GM21737 (cell line): Measurements from ENCODE around the gene ABCB9.

Experiments
- ATAC-seq: cut with Tn5 transposase; IDR thresholded peaks from one replicate; pipeline ENCODE4 v1.9.1; 2021; ENCODE audit warnings: mild to moderate bottlenecking, moderate library complexity; ENCODE audit not compliant: unreplicated experiment

The ABCB9 gene

DNA sequence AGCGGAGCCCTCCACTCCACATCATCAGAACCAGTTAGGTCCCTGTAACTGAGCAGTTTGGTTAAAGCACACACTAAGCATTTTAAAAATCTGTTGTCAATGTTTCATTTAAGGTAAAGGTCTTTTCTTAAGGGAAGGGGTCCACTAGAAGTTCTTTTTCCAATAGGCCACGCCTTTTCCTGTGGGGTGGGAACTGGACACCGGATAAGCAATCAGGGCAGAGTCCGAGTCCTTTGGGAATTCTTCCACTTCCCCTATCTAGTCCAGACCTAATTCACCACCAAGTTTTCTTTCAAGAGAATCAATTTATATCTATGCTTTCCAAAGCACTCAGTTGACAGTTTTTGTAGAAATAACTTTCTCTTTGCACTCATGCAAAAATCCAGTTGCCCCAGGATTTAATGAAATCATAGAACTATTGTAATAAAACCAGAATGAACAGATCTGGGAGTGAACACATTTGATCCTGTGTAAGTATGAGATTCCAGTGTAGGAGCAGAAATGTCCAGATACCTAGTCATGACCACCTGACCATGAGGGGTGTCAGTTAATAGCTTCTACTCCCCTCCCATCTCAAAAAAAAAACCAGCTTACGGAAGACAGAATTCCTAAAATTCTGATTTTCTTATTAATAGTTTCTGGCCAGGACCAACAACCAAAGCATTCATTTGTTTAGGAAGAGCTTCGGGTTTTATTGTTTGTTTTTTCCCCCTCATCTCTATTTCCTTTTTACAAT is 82.0 kb downstream of the ABCB9 start:
- ATAC-seq = no peak

DNA sequence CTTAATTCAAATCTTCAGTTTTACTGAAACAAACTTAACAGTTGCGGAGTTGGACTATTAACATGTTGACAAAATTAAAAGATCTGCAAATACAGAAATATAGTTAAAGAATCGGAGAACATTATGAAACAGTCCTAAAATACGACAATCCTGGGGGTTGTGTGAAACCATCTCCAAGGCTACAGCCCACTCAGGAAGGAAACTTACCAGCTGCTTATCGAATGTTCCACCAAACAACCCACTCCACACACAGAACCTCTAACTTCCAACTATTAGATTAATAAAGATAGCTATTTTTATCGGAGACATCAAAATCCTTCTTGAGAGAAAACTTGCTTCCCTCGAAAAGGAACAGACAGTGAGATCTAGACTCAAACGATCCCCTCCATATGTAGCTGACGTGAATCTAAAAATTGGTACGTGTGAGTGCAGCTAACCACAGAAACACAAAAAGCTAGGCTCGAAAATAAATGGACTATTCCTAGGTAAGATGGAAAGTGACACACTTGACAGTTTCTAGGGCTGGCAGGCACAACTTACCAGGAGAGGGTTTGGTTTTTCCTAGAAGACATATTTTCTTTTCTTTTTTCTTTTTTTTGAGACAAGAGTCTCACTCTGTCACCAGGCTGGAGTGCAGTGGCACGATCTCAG is 83.2 kb downstream of the ABCB9 start:
- ATAC-seq = no peak

DNA sequence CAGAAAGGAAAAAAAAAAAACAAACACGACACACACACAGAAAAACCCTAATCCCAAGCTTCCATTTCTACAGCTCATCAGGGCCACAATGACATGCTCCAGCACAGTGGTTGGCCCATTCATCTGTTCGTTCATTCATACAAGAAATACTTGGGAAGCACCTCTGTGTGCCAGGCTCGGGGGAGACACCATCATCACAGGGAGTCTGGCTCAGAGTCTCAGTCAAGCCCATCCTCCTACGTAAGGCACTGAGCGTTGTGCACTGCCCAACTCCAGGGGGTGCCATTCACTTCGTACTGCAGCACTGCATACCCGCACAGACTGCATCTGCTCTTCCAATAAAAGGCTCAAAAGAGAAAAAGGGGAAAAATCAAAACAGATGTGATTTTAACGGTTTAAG is 85.6 kb downstream of the ABCB9 start:
- no peak for ATAC-seq

DNA sequence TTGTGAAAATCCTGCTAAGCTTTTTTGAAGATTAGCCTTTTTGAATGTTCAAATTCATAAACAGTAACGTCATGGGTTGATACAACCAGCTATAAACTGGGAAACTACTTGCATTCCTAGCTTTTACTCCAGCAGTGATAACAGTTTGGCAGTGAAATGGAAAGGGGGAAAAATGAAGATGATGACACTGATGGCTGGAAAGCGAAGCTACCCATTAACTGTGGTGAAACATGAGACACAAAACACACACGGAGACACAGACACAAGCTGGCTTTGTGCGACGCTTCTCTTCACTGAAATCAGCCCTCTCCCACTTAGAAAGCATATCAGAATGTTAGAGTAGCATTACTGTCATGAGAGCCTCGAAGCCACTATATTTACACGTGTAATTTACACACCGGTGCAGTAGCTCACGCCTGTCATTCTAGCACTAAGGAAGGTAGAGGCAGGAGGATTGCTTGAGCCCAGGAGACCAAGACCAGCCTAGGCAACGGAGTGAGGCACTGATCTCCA is 86.1 kb downstream of the ABCB9 start:
- no peak for ATAC-seq
